NT2/D1 (cell line): ENCODE results near the gene PRKAR2B.

Experiments used
- DNase-seq: peaks from one replicate; pipeline ENCODE4 v3.0.0-alpha.2; 2011; ENCODE audit warnings: low read depth, low spot score
- H3K27me3 ChIP-seq: 2 replicates; pipeline ENCODE4 v1.6.0; 2011; ENCODE audit warnings: mild to moderate bottlenecking; ENCODE audit not compliant: insufficient read length, insufficient read depth
- H3K36me3 ChIP-seq: 2 replicates; pipeline ENCODE4 v1.6.1; 2011; ENCODE audit warnings: mild to moderate bottlenecking, low read length, mixed read lengths; ENCODE audit not compliant: insufficient read depth, insufficient read length
- H3K4me1 ChIP-seq: 2 replicates; pipeline ENCODE4 v1.5.1; 2011; ENCODE audit not compliant: insufficient read depth, insufficient read length
- H3K4me3 ChIP-seq: 2 replicates; pipeline ENCODE4 v1.5.1; 2011; ENCODE audit warnings: low read depth; ENCODE audit not compliant: insufficient read length
- H3K9ac ChIP-seq: 2 replicates; pipeline ENCODE4 v1.6.0; 2011; ENCODE audit warnings: low read depth; ENCODE audit not compliant: insufficient read length
- H3K9me3 ChIP-seq: 2 replicates; pipeline ENCODE4 v1.5.1; 2011; ENCODE audit warnings: mild to moderate bottlenecking, low read length; ENCODE audit not compliant: insufficient read depth
- SUZ12 ChIP-seq: IDR thresholded peaks from 2 replicates; pipeline ENCODE4 v1.6.1; 2011; ENCODE audit not compliant: insufficient read length, insufficient read depth; ENCODE audit errors: extremely low read depth
- YY1 ChIP-seq: IDR thresholded peaks from 2 replicates; pipeline ENCODE4 v1.6.1; 2011; ENCODE audit not compliant: insufficient read length, insufficient read depth
- ZNF274 ChIP-seq: IDR thresholded peaks from 2 replicates; pipeline ENCODE4 v1.6.1; 2011; ENCODE audit warnings: mild to moderate bottlenecking, low read depth, low read length

The PRKAR2B gene

GRCh38 chr7:107020400-107020799, 24.1 kb upstream of the PRKAR2B start:
- Histone ChIP-seq H3K27me3 (no peaks in the 10 kb centered on the region), H3K36me3 (no peaks in the 10 kb centered on the region), H3K9me3 (no peaks in the 10 kb centered on the region), H3K4me3 (no peak overlapping the region), H3K9ac (no peak overlapping the region), H3K4me1 (no peaks in the 10 kb centered on the region)
- TF ChIP-seq YY1 = no peak
- TF ChIP-seq ZNF274 = no peak
- no peak for TF ChIP-seq SUZ12
- DNase-seq = no peak

- Histone ChIP-seq H3K27me3 (no peaks in the 10 kb centered on the region), H3K9me3 (no peaks in the 10 kb centered on the region), H3K36me3 (no peaks in the 10 kb centered on the region), H3K4me3 (no peak overlapping the region), H3K4me1 (no peaks in the 10 kb centered on the region), H3K9ac (no peak overlapping the region)
- no peak for DNase-seq
- TF ChIP-seq ZNF274 = no peak
Measured at GRCh38 chr7:107021600-107021999, 22.9 kb upstream of the PRKAR2B start.

- no peaks in the 10 kb centered on the region for H3K4me1 ChIP-seq
- H3K9me3 ChIP-seq = no peaks in the 10 kb centered on the region
- no peak for DNase-seq
- H3K36me3 ChIP-seq = no peaks in the 10 kb centered on the region
- H3K27me3 ChIP-seq = no peaks in the 10 kb centered on the region
- TF ChIP-seq SUZ12 (no peak), ZNF274 (no peak), YY1 (no peak)
- H3K4me3 ChIP-seq = no peak overlapping the region
- H3K9ac ChIP-seq = no peak overlapping the region
Measured at GRCh38 chr7:107023522-107024151, 20.9 kb upstream of the PRKAR2B start.

GRCh38 chr7:107024906-107025305, 19.6 kb upstream of the PRKAR2B start:
- no peak for TF ChIP-seq SUZ12
- TF ChIP-seq YY1 = no peak
- TF ChIP-seq ZNF274 = no peak
- no peak overlapping the region for H3K9ac ChIP-seq
- H3K4me3 ChIP-seq = no peak overlapping the region
- DNase-seq = no peak
- H3K27me3 ChIP-seq = no peaks in the 10 kb centered on the region
- no peaks in the 10 kb centered on the region for H3K36me3 ChIP-seq
- no peaks in the 10 kb centered on the region for H3K9me3 ChIP-seq
- H3K4me1 ChIP-seq = no peaks in the 10 kb centered on the region

- Histone ChIP-seq H3K27me3 (no peaks in the 10 kb centered on the region), H3K4me1 (no peaks in the 10 kb centered on the region), H3K36me3 (no peaks in the 10 kb centered on the region), H3K4me3 (no peak overlapping the region), H3K9me3 (no peaks in the 10 kb centered on the region), H3K9ac (no peak overlapping the region)
- DNase-seq = no peak
- no peak for TF ChIP-seq SUZ12
- no peak for TF ChIP-seq YY1
- TF ChIP-seq ZNF274 = no peak
Measured at GRCh38 chr7:107025449-107026103, 18.9 kb upstream of the PRKAR2B start.

GRCh38 chr7:107026166-107026565, 18.3 kb upstream of the PRKAR2B start:
- Histone ChIP-seq H3K4me1 (no peaks in the 10 kb centered on the region), H3K27me3 (no peaks in the 10 kb centered on the region), H3K4me3 (no peak overlapping the region), H3K9ac (no peak overlapping the region), H3K9me3 (no peaks in the 10 kb centered on the region), H3K36me3 (no peaks in the 10 kb centered on the region)
- DNase-seq = no peak
- TF ChIP-seq ZNF274 (no peak), SUZ12 (no peak), YY1 (no peak)

- H3K4me3 ChIP-seq = no peak overlapping the region
- no peaks in the 10 kb centered on the region for H3K36me3 ChIP-seq
- no peak overlapping the region for H3K9ac ChIP-seq
- TF ChIP-seq SUZ12 = no peak
- no peak for TF ChIP-seq YY1
- TF ChIP-seq ZNF274 = no peak
- no peaks in the 10 kb centered on the region for H3K9me3 ChIP-seq
- no peaks in the 10 kb centered on the region for H3K27me3 ChIP-seq
- H3K4me1 ChIP-seq = no peaks in the 10 kb centered on the region
- no peak for DNase-seq
Measured at GRCh38 chr7:107027208-107027607, 17.3 kb upstream of the PRKAR2B start.
